Caco-2 (cell line): ENCODE results near the gene DDX17. TPM values are rescaled to one million over a fixed set of nuclear protein-coding genes. Genes with fewer than 3 reads are reported as not detected.

ENCODE experiments used
- BruUV-seq: library from RNA; stranded (reverse); fragments of 400-500 nt; replicated peaks from 2 replicates; lab custom pipeline; 2021; lab: Mats Ljungman, UMichigan
- CTCF ChIA-PET: fragments of 300-600 bp; sonication (Branson Sonifier 250); formaldehyde crosslinking; loops from one replicate; lab custom pipeline; 2022; ENCODE audit warnings: antibody characterized with exemption; lab: Charles Lee
- POLR2A ChIA-PET: fragments of 300-600 bp; sonication (Branson Sonifier 250); formaldehyde crosslinking; loops from one replicate; lab custom pipeline; 2022; ENCODE audit warnings: antibody characterized with exemption; lab: Charles Lee
- DNase-seq, 2 experiments: peaks; one replicate each; pipeline versions ENCODE4 v3.0.0 to v3.0.0-alpha.2; 2020 to 2022
- H3K27me3 ChIP-seq: replicated peaks from 2 replicates; pipeline ENCODE4 v1.6.0; 2011; ENCODE audit warnings: low read length; ENCODE audit not compliant: control insufficient read depth, insufficient read depth
- H3K36me3 ChIP-seq: 2 replicates; pipeline ENCODE4 v1.5.1; 2011; ENCODE audit warnings: low read length; ENCODE audit not compliant: control insufficient read depth, insufficient read depth
- H3K4me1 ChIP-seq: fragments of 250-450 bp; sonication (Bioruptor Pico); 2 replicates; pipeline ENCODE4 v1.5.1; 2020; ENCODE audit warnings: mild to moderate bottlenecking
- H3K4me3 ChIP-seq: 2 replicates; pipeline ENCODE4 v1.5.1; 2011; ENCODE audit warnings: low read depth, mild to moderate bottlenecking, control low read depth, low read length
- H3K9me3 ChIP-seq: fragments of 250-450 bp; sonication (Bioruptor Pico); 2 replicates; pipeline ENCODE4 v1.5.1; 2020; ENCODE audit warnings: mild to moderate bottlenecking, moderate library complexity
- H3K27ac Mint-ChIP-seq: one replicate; pipeline ENCODE4 v1.8.0; 2022; ENCODE audit warnings: mixed read lengths; ENCODE audit not compliant: unreplicated experiment
- H3K27me3 Mint-ChIP-seq: one replicate; pipeline ENCODE4 v1.8.0; 2022; ENCODE audit warnings: mixed read lengths; ENCODE audit not compliant: insufficient read depth, unreplicated experiment
- H3K36me3 Mint-ChIP-seq: one replicate; pipeline ENCODE4 v1.8.0; 2022; ENCODE audit warnings: mild to moderate bottlenecking, mixed read lengths; ENCODE audit not compliant: insufficient read depth, unreplicated experiment
- H3K4me1 Mint-ChIP-seq: one replicate; pipeline ENCODE4 v1.8.0; 2022; ENCODE audit warnings: low read depth, mixed read lengths; ENCODE audit not compliant: unreplicated experiment
- H3K4me3 Mint-ChIP-seq: one replicate; pipeline ENCODE4 v1.8.0; 2022; ENCODE audit warnings: mild to moderate bottlenecking, moderate library complexity, mixed read lengths; ENCODE audit not compliant: unreplicated experiment
- H3K9me3 Mint-ChIP-seq: one replicate; pipeline ENCODE4 v1.8.0; 2022; ENCODE audit warnings: mixed read lengths; ENCODE audit not compliant: unreplicated experiment
- intact Hi-C: fragments of 100-400 bp; cut with micrococcal nuclease; formaldehyde crosslinking; loops from one replicate; pipeline ENCODE4 v1.10.0; 2022; ENCODE audit not compliant: unreplicated experiment
- total RNA-seq: library from RNA; stranded (reverse); gene quantifications from 2 replicates; pipeline ENCODE4 v1.2.3, GENCODE V29; 2022
- TF ChIP-seq, protein P1 (sequence below), 2 experiments: fragments of 200-600 bp in 1 of 2; IDR thresholded peaks; 1 replicate in 1 of 2; 2 replicates in 1 of 2; pipeline versions ENCODE4 v1.5.1 to v1.8.0; 2011 to 2022; ENCODE audit warnings: antibody characterized with exemption in 1 of 2, control low read depth in 1 of 2, inconsistent platforms in 1 of 2, low read depth in 1 of 2, low read length in 1 of 2, mild to moderate bottlenecking in 1 of 2, moderate library complexity in 1 of 2; ENCODE audit not compliant: insufficient read depth in 1 of 2, severe bottlenecking in 1 of 2, unreplicated experiment in 1 of 2

Gene DDX17
- total RNA-seq, 1 experiment from 2014 or later, result 367 TPM

DNA sequence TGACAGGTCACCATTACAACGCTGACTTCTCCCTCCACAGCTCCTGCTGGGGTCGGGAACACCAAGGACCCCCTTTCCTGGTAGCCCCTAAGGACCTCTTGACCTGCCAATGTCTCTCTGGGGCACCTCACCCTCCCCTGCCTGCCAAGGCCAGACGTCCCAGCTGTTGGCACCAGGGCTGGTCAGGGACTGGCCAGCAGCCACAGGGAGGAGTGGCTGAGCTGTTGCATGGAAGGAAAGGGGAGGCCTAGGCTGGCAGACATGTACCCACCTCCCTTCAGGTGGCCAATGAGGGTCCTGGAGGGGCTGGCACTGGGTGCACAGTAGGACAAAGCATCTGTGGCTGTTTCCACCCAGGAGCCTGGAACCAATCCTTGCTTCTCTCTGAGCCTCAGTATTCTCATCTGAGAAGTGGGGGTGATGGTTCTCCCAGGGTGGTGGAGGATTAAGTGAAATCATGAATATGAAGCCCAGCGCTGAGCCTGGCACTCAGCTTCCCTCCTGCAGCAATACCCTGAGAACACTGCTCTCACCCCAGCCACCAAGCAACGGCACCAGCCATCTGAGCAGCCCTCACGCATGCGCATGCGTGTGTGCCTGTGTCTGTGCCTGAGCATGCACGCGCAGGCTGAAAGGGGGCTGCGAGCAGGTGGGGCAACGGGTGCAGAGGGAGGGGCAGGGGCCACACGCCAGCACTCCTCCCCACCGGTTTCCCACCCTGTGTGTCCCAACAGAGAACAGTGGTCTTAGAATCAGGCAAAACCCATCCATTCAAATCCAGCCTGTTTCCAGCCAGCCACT, 57.0 kb downstream of the DDX17 start:
- Mint-ChIP-seq H3K4me1 (peaks cover under 1% of the 10 kb centered on the region), H3K27ac (no peak overlapping the region), H3K9me3 (no peaks in the 10 kb centered on the region), H3K4me3 (no peak overlapping the region), H3K27me3 (peaks cover 15% of the 10 kb centered on the region), H3K36me3 (peaks cover 8% of the 10 kb centered on the region)
- TF ChIP-seq, protein P1, sequence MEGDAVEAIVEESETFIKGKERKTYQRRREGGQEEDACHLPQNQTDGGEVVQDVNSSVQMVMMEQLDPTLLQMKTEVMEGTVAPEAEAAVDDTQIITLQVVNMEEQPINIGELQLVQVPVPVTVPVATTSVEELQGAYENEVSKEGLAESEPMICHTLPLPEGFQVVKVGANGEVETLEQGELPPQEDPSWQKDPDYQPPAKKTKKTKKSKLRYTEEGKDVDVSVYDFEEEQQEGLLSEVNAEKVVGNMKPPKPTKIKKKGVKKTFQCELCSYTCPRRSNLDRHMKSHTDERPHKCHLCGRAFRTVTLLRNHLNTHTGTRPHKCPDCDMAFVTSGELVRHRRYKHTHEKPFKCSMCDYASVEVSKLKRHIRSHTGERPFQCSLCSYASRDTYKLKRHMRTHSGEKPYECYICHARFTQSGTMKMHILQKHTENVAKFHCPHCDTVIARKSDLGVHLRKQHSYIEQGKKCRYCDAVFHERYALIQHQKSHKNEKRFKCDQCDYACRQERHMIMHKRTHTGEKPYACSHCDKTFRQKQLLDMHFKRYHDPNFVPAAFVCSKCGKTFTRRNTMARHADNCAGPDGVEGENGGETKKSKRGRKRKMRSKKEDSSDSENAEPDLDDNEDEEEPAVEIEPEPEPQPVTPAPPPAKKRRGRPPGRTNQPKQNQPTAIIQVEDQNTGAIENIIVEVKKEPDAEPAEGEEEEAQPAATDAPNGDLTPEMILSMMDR (IDR thresholded peaks at IDR 0.05; ENCODE audit: insufficient read depth in 1 of 2, low read depth in 1 of 2, low read length in 1 of 2, severe bottlenecking in 1 of 2, unreplicated experiment in 1 of 2), result no peak
- ChIA-PET POLR2A (no interaction called here), CTCF (no interaction called here)
- BruUV-seq, result no TSS peak
- peaks cover 2% of the 10 kb centered on the region; the same call in 1 of the 2 replicates for H3K4me1 ChIP-seq
- no peaks in the 10 kb centered on the region for H3K36me3 ChIP-seq
- no peak overlapping the region for H3K4me3 ChIP-seq
- peaks cover 2% of the 10 kb centered on the region; the same call in 1 of the 2 replicates for H3K27me3 ChIP-seq
- no peak for DNase-seq
- intact Hi-C loops, result no loop called here
- no peaks in the 10 kb centered on the region for H3K9me3 ChIP-seq

DNA sequence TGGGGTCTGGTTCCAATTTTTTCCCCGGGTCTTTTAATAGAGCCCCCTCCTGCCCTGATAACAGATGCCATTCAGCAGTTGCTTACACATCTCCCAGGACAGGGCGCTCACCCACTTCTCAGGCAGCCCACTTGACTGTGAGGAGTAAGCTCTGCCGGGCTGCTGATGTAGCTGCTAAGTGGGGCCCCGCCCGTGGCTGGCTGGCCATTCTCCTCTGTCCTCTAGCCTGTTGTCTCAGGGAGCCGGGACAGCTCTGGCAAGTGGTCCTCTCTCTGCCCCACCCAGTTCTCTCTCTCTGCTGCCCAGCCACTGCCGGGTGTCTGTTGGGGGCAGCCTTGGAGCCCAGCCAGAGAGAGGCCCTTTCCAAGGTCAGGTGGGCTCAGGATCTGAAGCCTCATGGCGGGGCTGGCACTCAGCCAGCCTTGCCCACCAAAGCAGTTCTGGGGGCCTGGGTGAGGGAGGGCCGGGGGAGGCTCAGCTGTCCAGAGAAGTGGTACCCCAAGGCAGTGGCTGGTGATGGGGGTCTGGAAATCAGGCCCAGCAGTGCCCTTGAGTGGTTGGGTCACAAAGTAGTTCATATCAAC, 60.0 kb downstream of the DDX17 start:
- no TSS peak for BruUV-seq
- Histone ChIP-seq H3K4me3 (no peak overlapping the region), H3K36me3 (no peaks in the 10 kb centered on the region), H3K4me1 (no peaks in the 10 kb centered on the region), H3K9me3 (no peaks in the 10 kb centered on the region), H3K27me3 (no peaks in the 10 kb centered on the region)
- TF ChIP-seq, protein P1 (IDR thresholded peaks at IDR 0.05; ENCODE audit: insufficient read depth in 1 of 2, low read depth in 1 of 2, low read length in 1 of 2, severe bottlenecking in 1 of 2, unreplicated experiment in 1 of 2), result no peak
- no peaks in the 10 kb centered on the region for H3K9me3 Mint-ChIP-seq
- DNase-seq, result no peak
- CTCF ChIA-PET, result no interaction called here
- POLR2A ChIA-PET, result interaction anchor here (0.5 kb wide), 1 partner anchor 602 kb away, joined by 6 read pairs; the partner anchor contains the start of gene ANKRD54
- H3K27me3 Mint-ChIP-seq, result peaks cover 13% of the 10 kb centered on the region
- intact Hi-C loops, result no loop called here
- no peak overlapping the region for H3K4me3 Mint-ChIP-seq
- peaks cover 12% of the 10 kb centered on the region for H3K4me1 Mint-ChIP-seq
- peaks cover 5% of the 10 kb centered on the region for H3K36me3 Mint-ChIP-seq
- no peak overlapping the region for H3K27ac Mint-ChIP-seq

DNA sequence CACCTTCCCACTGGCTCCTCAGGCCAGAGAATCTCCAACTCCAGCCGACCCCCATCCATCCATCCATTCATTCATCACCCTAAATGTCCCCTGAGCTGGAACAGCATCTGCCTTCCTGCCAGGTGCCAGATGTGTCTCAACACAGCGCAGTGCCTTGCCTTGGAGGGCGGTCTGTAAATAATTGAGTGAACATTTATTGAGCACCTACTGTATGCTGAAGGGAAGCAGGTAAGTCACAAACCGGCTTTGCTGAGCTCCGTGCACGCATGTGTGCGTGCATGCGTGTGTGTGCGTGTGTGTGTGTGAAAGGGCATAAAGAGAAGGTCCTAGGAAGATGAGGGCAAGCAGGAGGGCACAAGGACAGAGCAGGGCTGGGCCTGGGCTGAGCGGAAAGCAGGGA, 61.3 kb downstream of the DDX17 start:
- CTCF ChIA-PET, result no interaction called here
- intact Hi-C loops, result no loop called here
- no peak overlapping the region for H3K4me3 Mint-ChIP-seq

More for the DNA sequence above, 61.3 kb downstream of the DDX17 start:
- Histone ChIP-seq H3K4me1 (no peaks in the 10 kb centered on the region), H3K4me3 (no peak overlapping the region), H3K36me3 (no peaks in the 10 kb centered on the region), H3K27me3 (no peaks in the 10 kb centered on the region), H3K9me3 (no peaks in the 10 kb centered on the region)
- no peak for DNase-seq
- Mint-ChIP-seq H3K27ac (no peak overlapping the region), H3K27me3 (peaks cover 8% of the 10 kb centered on the region), H3K4me1 (peaks cover 12% of the 10 kb centered on the region), H3K9me3 (no peaks in the 10 kb centered on the region), H3K36me3 (no peaks in the 10 kb centered on the region)
- TF ChIP-seq, protein P1 (IDR thresholded peaks at IDR 0.05; ENCODE audit: insufficient read depth in 1 of 2, low read depth in 1 of 2, low read length in 1 of 2, severe bottlenecking in 1 of 2, unreplicated experiment in 1 of 2), result no peak
- BruUV-seq, result no TSS peak
- POLR2A ChIA-PET, result no interaction called here
